Measurements from ENCODE around the gene PPP1R18. TPM values are rescaled to one million over a fixed set of nuclear protein-coding genes. Genes with fewer than 3 reads are reported as not detected.
A peak's percentile ranks its signal among the peaks of the same experiment; 100 is the strongest.
"Not testable (repeated sequence)": the region's sequence is repeated elsewhere in the genome, so short reads cannot be mapped to it uniquely, and the experiment has no call there.

PPP1R18 gene
- total RNA-seq, 4 donors from 2014 or later = 4.7 to 52.8 (median 9.0) TPM

DNA sequence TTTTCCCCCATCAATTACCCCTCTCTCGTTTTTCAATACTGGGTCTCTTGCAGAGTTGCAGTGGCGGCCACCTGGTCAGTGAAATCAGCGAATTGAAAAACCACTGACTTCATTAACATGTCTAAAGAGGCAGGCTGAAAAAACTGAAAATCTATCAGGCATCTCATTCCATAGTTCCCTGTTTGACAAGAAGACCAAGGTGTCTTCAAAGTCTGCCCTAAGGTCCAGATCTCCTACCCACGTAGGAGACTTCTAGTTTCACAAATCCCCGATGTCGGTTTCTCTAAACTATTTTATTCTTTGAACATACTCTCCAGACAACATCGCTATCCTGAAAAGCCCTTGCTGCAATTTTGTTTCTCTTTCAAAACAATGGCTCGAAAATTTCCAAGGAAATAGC lies 32.9 kb upstream of the PPP1R18 start:
- H3K9me3 ChIP-seq = no peaks in the 10 kb centered on the region
- peak overlapping the region; percentile 69 to 71 (median 70) for H3K4me3 ChIP-seq
- no peak for DNase-seq
- no peak for TF ChIP-seq CTCF (IDR thresholded peaks at IDR 0.05)
- peaks cover 0 to 18% (median 0%) of the 10 kb centered on the region in 3 donors for H3K36me3 ChIP-seq
- H3K27ac ChIP-seq = peak overlapping the region; percentile 90 to 95 (median 92)
- H3K4me1 ChIP-seq = peaks cover 0 to 46% (median 7%) of the 10 kb centered on the region in 4 donors
- no peaks in the 10 kb centered on the region for H3K27me3 ChIP-seq

- TF ChIP-seq POLR2A (IDR thresholded peaks at IDR 0.05) = peak in 1 of 2 donors; percentile 4
- Histone ChIP-seq H3K27ac (peak overlapping the region; percentile 74 to 92 (median 90)), H3K4me1 (peaks cover 0 to 34% (median 7%) of the 10 kb centered on the region in 4 donors), H3K4me3 (peak overlapping the region; percentile 26 to 63 (median 54)), H3K36me3 (peaks cover 0 to 18% (median 0%) of the 10 kb centered on the region in 3 donors)
- peak in 1 of 3 donors; percentile 50 for DNase-seq
- H3K27me3 ChIP-seq, H3K9me3 ChIP-seq: not testable (repeated sequence)
Measured at GRCh38 chr6:30717845-30718720, 31.6 kb upstream of the PPP1R18 start.

- Histone ChIP-seq H3K27me3 (no peaks in the 10 kb centered on the region), H3K4me1 (peaks cover 0 to 26% (median 6%) of the 10 kb centered on the region in 4 donors), H3K9me3 (no peaks in the 10 kb centered on the region), H3K27ac (peak within 1 kb of the TSS; percentile 91 to 96 (median 93)), H3K36me3 (peaks cover 0 to 21% (median 0%) of the 10 kb centered on the region in 3 donors), H3K4me3 (peak within 1 kb of the TSS; percentile 51 to 84 (median 68))
- peak; percentile 91 to 95 for TF ChIP-seq POLR2A (IDR thresholded peaks at IDR 0.05)
- peak in 5 of 6 experiments; percentile 18 to 62 (median 59) for TF ChIP-seq CTCF (IDR thresholded peaks at IDR 0.05)
- peak; percentile 99 to 100 (median 99) for DNase-seq
Measured at GRCh38 chr6:30717129-30717844, 30.8 kb upstream of the PPP1R18 start, which contains the start of gene MDC1. MDC1 (minus strand) TSS chr6:30717281; CDS start chr6:30715175, 2,106 bp downstream.

DNA sequence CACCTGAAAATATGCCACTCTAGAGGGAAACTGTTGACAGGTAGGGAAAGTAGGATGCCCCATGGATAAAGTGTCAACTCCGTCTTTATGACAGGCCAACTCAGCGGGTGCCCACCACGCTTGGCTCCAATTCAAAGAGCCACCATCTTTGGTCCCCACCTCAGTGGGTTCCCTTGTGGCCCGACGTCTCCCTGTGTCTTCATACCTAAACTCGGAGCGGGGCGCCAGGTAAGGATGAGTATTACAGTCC lies 30.4 kb upstream of the PPP1R18 start:
- TF ChIP-seq POLR2A (IDR thresholded peaks at IDR 0.05) = no peak
- TF ChIP-seq CTCF (IDR thresholded peaks at IDR 0.05) = peak in 2 of 6 experiments; percentile 9 to 16
- Histone ChIP-seq H3K4me3 (peak overlapping the region; percentile 51 to 84 (median 68)), H3K36me3 (peaks cover 0 to 26% (median 0%) of the 10 kb centered on the region in 3 donors), H3K9me3 (no peaks in the 10 kb centered on the region), H3K27me3 (no peaks in the 10 kb centered on the region), H3K4me1 (peaks cover 0 to 22% (median 4%) of the 10 kb centered on the region in 4 donors), H3K27ac (peak overlapping the region; percentile 91 to 96 (median 93))
- DNase-seq = no peak

- Histone ChIP-seq H3K4me1 (peaks cover 0 to 18% (median 3%) of the 10 kb centered on the region in 4 donors), H3K4me3 (no peak overlapping the region), H3K36me3 (peaks cover 0 to 40% (median 0%) of the 10 kb centered on the region in 3 donors), H3K9me3 (no peaks in the 10 kb centered on the region), H3K27me3 (no peaks in the 10 kb centered on the region), H3K27ac (no peak overlapping the region)
- no peak for TF ChIP-seq POLR2A (IDR thresholded peaks at IDR 0.05)
- DNase-seq = no peak
Measured at GRCh38 chr6:30714263-30714662, 27.8 kb upstream of the PPP1R18 start.

DNA sequence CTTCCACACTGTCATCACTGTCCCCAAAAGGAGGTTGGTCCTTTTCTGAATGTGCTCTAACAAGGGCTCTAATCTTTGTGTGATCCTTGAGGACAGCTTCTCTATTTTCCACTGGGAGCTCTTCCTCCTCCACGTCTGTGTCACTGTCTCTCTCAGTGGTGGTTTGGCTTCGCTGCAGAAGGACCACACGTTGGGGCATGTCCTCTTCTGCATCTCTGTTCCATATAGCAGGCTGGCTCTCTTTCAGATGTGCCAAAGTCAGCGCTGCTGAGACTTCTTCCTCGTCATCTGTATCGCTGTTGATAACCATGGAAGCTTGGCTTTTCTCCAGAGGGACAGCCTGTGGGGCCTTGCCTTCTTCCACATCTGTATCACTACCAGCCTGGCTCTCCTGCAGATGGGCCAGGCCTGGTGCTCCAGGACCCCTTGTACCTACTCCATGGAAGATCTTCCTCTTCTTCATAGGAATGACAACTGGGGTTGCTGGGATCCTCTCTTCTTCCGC lies 26.0 kb upstream of the PPP1R18 start:
- Histone ChIP-seq H3K4me3 (no peak overlapping the region), H3K27me3 (no peaks in the 10 kb centered on the region), H3K36me3 (peaks cover 0 to 40% (median 0%) of the 10 kb centered on the region in 3 donors), H3K9me3 (no peaks in the 10 kb centered on the region), H3K27ac (no peak overlapping the region), H3K4me1 (peaks cover 0 to 8% (median 3%) of the 10 kb centered on the region in 4 donors)
- TF ChIP-seq CTCF (IDR thresholded peaks at IDR 0.05) (no peak), POLR2A (IDR thresholded peaks at IDR 0.05) (no peak)
- no peak for DNase-seq
